OCI-LY1 (cell line): ENCODE measurements around the gene UCN2.

Experiments used
- H2AFZ ChIP-seq: fragments of 200-600 bp; sonication (generic), shearing (Covaris generic); 2 replicates; pipeline ENCODE4 v1.6.0; 2014; ENCODE audit warnings: antibody characterized with exemption, mild to moderate bottlenecking, low read length
- H3F3A ChIP-seq: fragments of 200-600 bp; sonication (generic), shearing (Covaris generic); 2 replicates; pipeline ENCODE4 v1.6.0; 2014; ENCODE audit warnings: mild to moderate bottlenecking, antibody characterized with exemption, low read length, moderate library complexity; ENCODE audit not compliant: insufficient read depth
- H3K27ac ChIP-seq: fragments of 200-600 bp; sonication (generic); 2 replicates; pipeline ENCODE4 v1.5.1; 2014; ENCODE audit warnings: low read length, mixed run types, mild to moderate bottlenecking, low read depth; ENCODE audit not compliant: poor library complexity, severe bottlenecking
- H3K27me3 ChIP-seq: fragments of 200-600 bp; sonication (generic); 2 replicates; pipeline ENCODE4 v1.6.0; 2014; ENCODE audit warnings: antibody characterized with exemption, mild to moderate bottlenecking, low read length, moderate library complexity; ENCODE audit not compliant: insufficient read depth
- H3K36me3 ChIP-seq: fragments of 200-600 bp; sonication (generic); 2 replicates; pipeline ENCODE4 v1.6.1; 2014; ENCODE audit warnings: mild to moderate bottlenecking, antibody characterized with exemption, low read length, moderate library complexity, mixed read lengths; ENCODE audit not compliant: insufficient read depth
- H3K4me1 ChIP-seq: fragments of 200-600 bp; sonication (generic); 2 replicates; pipeline ENCODE4 v1.5.1; 2014; ENCODE audit warnings: mild to moderate bottlenecking, low read length, moderate library complexity; ENCODE audit not compliant: insufficient read depth, severe bottlenecking
- H3K4me2 ChIP-seq: fragments of 200-600 bp; sonication (generic), shearing (Covaris generic); 2 replicates; pipeline ENCODE4 v1.6.1; 2014; ENCODE audit warnings: low read length
- H3K4me3 ChIP-seq: fragments of 200-600 bp; sonication (generic); 2 replicates; pipeline ENCODE4 v1.5.1; 2014; ENCODE audit warnings: low read length, low read depth, mild to moderate bottlenecking, mixed read lengths; ENCODE audit not compliant: poor library complexity, severe bottlenecking
- H3K79me2 ChIP-seq: fragments of 200-600 bp; shearing (Covaris generic); 2 replicates; pipeline ENCODE4 v1.6.1; 2016; ENCODE audit warnings: mixed run types, low read length, mixed read lengths; ENCODE audit not compliant: insufficient read depth
- H3K9ac ChIP-seq: fragments of 200-600 bp; sonication (generic), shearing (Covaris generic); 2 replicates; pipeline ENCODE4 v1.6.1; 2014; ENCODE audit warnings: mild to moderate bottlenecking, low read length, mixed read lengths
- H3K9me2 ChIP-seq: fragments of 200-600 bp; sonication (generic), shearing (Covaris generic); 2 replicates; pipeline ENCODE4 v1.6.1; 2014; ENCODE audit warnings: low read depth, mild to moderate bottlenecking, low read length, mixed read lengths
- H3K9me3 ChIP-seq: fragments of 200-600 bp; shearing (Covaris generic); 2 replicates; pipeline ENCODE4 v1.6.1; 2014; ENCODE audit warnings: low read length, mixed read lengths
- H4K20me1 ChIP-seq: fragments of 200-600 bp; sonication (generic), shearing (Covaris generic); 2 replicates; pipeline ENCODE4 v1.6.0; 2016; ENCODE audit warnings: mild to moderate bottlenecking, low read length; ENCODE audit not compliant: insufficient read depth
- CTCF ChIP-seq: fragments of 200-600 bp; sonication (generic), shearing (Covaris generic); IDR thresholded peaks from 2 replicates; pipeline ENCODE4 v1.5.1; 2017; ENCODE audit warnings: mild to moderate bottlenecking, antibody characterized with exemption, low read length, moderate library complexity, mixed read lengths
- EZH2 ChIP-seq: fragments of 200-600 bp; sonication (generic), shearing (Covaris generic); IDR thresholded peaks from 2 replicates; pipeline ENCODE4 v1.8.0; 2017; ENCODE audit warnings: borderline replicate concordance, mixed run types, mild to moderate bottlenecking, antibody characterized with exemption, low read length, moderate library complexity, mixed read lengths

Gene UCN2

GRCh38 chr3:48572517-48572916 is 8.9 kb upstream of the UCN2 start:
- no peak overlapping the region for H3K4me3 ChIP-seq
- H2AFZ ChIP-seq, result no peak overlapping the region
- no peak for TF ChIP-seq CTCF
- no peak for TF ChIP-seq EZH2
- 0 out of 2 replicates have a peak, but pooled peaks cover 6% of the 10 kb centered on the region for H3K27me3 ChIP-seq
- no peak overlapping the region for H3K4me2 ChIP-seq
- H3F3A ChIP-seq, result no peaks in the 10 kb centered on the region
- H3K9me3 ChIP-seq, result no peaks in the 10 kb centered on the region
- H3K9ac ChIP-seq, result no peak overlapping the region
- no peaks in the 10 kb centered on the region for H3K9me2 ChIP-seq
- H3K4me1 ChIP-seq, result no peaks in the 10 kb centered on the region
- H3K79me2 ChIP-seq, result no peaks in the 10 kb centered on the region
- H3K36me3 ChIP-seq, result no peaks in the 10 kb centered on the region
- H3K27ac ChIP-seq, result no peak overlapping the region
- H4K20me1 ChIP-seq, result no peaks in the 10 kb centered on the region

GRCh38 chr3:48571938-48572337 is 8.4 kb upstream of the UCN2 start:
- H3K27me3 ChIP-seq, result 0 out of 2 replicates have a peak, but pooled peaks cover 6% of the 10 kb centered on the region
- no peak overlapping the region for H3K4me2 ChIP-seq
- no peak overlapping the region for H3K9ac ChIP-seq
- H3K4me1 ChIP-seq, result no peaks in the 10 kb centered on the region
- no peaks in the 10 kb centered on the region for H3F3A ChIP-seq
- H4K20me1 ChIP-seq, result no peaks in the 10 kb centered on the region
- no peaks in the 10 kb centered on the region for H3K9me2 ChIP-seq
- no peak overlapping the region for H3K4me3 ChIP-seq
- H2AFZ ChIP-seq, result no peak overlapping the region
- H3K36me3 ChIP-seq, result no peaks in the 10 kb centered on the region
- no peaks in the 10 kb centered on the region for H3K79me2 ChIP-seq
- no peaks in the 10 kb centered on the region for H3K9me3 ChIP-seq
- no peak overlapping the region for H3K27ac ChIP-seq
- TF ChIP-seq EZH2, result no peak
- no peak for TF ChIP-seq CTCF

- Histone ChIP-seq H3K4me2 (no peak overlapping the region), H3K27me3 (0 out of 2 replicates have a peak, but pooled peaks cover 6% of the 10 kb centered on the region), H3K9ac (no peak overlapping the region), H3K27ac (no peak overlapping the region), H2AFZ (no peak overlapping the region), H3K4me1 (no peaks in the 10 kb centered on the region), H3K9me2 (no peaks in the 10 kb centered on the region), H4K20me1 (no peaks in the 10 kb centered on the region), H3F3A (no peaks in the 10 kb centered on the region), H3K36me3 (no peaks in the 10 kb centered on the region), H3K4me3 (no peak overlapping the region), H3K79me2 (no peaks in the 10 kb centered on the region), H3K9me3 (no peaks in the 10 kb centered on the region)
- TF ChIP-seq CTCF (no peak), EZH2 (no peak)
Observed at GRCh38 chr3:48569808-48570450, 6.3 kb upstream of the UCN2 start.
